ENCODE measurements around the gene RASAL2.

DNA sequence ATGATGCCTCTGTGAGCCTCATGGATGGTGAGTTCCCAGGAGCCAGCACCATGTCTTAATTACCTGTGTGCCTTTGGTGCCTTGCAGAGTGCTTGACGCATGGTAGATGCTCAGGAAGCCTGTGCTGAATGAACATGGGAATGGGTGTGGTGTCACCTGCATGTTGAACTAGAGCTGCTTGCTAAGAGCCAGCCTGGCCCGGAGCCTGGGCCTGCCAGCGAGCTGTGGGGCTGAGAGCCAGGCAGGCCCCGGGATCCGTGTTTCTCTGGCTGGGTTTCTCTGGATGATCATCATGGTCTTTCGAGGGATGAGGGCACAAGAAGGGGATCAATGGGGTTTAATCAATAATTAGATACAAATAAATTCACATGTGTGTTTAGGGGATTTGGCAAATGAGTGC, 412.3 kb downstream of the RASAL2 start:
- no peak for TF ChIP-seq CTCF (IDR thresholded peaks at IDR 0.05 in 8 of 11, conservative IDR thresholded peaks at IDR 0.05 in 3 of 11)
- no peak for TF ChIP-seq POLR2A (IDR thresholded peaks at IDR 0.05)
- no peak for TF ChIP-seq POLR2AphosphoS5 (IDR thresholded peaks at IDR 0.05)

Measured in spleen (tissue), 7 donors.